Gastrocnemius medialis (tissue), 4 donors: Measurements from ENCODE around the gene PDE4B. TPM values are rescaled to one million over a fixed set of nuclear protein-coding genes. Genes with fewer than 3 reads are reported as not detected.
A peak's percentile ranks its signal among the peaks of the same experiment; 100 is the strongest.

Source experiments
- ATAC-seq, 2 donors: fragments of 150-250 bp; one replicate each; pipeline ENCODE4 v1.9.1; 2016
- DNase-seq, 2 donors: peaks; one replicate each; pipeline ENCODE4 v3.0.0-alpha.2; 2019
- H3K27ac ChIP-seq, 4 donors: fragments of 200-600 bp; sonication (generic); 1 replicate in 1 of 4; 2 replicates in 3 of 4; pipeline ENCODE4 v1.5.1; 2016 to 2018; ENCODE audit warnings: mild to moderate bottlenecking in 2 of 4, moderate library complexity in 1 of 4
- H3K27me3 ChIP-seq, 3 donors: fragments of 200-600 bp; sonication (generic) in 2 of 3; 1 replicate in 1 of 3; 2 replicates in 2 of 3; pipeline versions ENCODE4 v1.5.1 to v1.6.0; 2016 to 2019; ENCODE audit warnings: mild to moderate bottlenecking in 1 of 3, moderate library complexity in 1 of 3
- H3K36me3 ChIP-seq, 2 donors: fragments of 200-600 bp; sonication (generic) in 1 of 2; one replicate each; pipeline ENCODE4 v1.5.1; 2017 to 2018
- H3K4me1 ChIP-seq, 2 donors: fragments of 200-600 bp; sonication (generic) in 1 of 2; one replicate each; pipeline ENCODE4 v1.5.1; 2016 to 2017; ENCODE audit warnings: mild to moderate bottlenecking in 2 of 2
- H3K4me3 ChIP-seq, 4 donors: fragments of 200-600 bp; sonication (generic) in 3 of 4; 1 replicate in 1 of 4; 2 replicates in 3 of 4; pipeline ENCODE4 v1.5.1; 2016 to 2019; ENCODE audit warnings: mild to moderate bottlenecking in 2 of 4
- H3K9me3 ChIP-seq, 3 donors: fragments of 200-600 bp; sonication (generic) in 2 of 3; 1 replicate in 1 of 3; 2 replicates in 2 of 3; pipeline ENCODE4 v1.5.1; 2016 to 2019
- POLR2A ChIP-seq, 2 donors: fragments of 450-650 bp; IDR thresholded peaks; one replicate each; pipeline ENCODE4 v1.6.1; 2017; ENCODE audit warnings: antibody characterized with exemption in 2 of 2, mild to moderate bottlenecking in 2 of 2, moderate library complexity in 2 of 2
- in situ Hi-C, 4 donors: fragments of 200-750 bp; cut with MboI; loops; one replicate each; pipeline versions ENCODE4 v1.15.0 to v1.8.0; 2017; ENCODE audit warnings: low sequenced_read_pairs in 4 of 4
- intact Hi-C: fragments of 100-400 bp; cut with DNase I; formaldehyde crosslinking; loops from one replicate; pipeline ENCODE4 v1.15.1; 2023; ENCODE audit warnings: low total_unique reads
- total RNA-seq, 4 donors: library from RNA; depleted of rRNA; stranded (reverse); fragments of >200 nt; gene quantifications; one replicate each; pipeline versions ENCODE4 v1.1.0 to v1.2.3, GENCODE V29; 2016
- TF ChIP-seq, protein P1 (sequence below), 5 experiments: fragments of 450-650 bp in 3 of 5; fragments of 200-600 bp in 2 of 5; sonication (generic) in 2 of 5; IDR thresholded peaks in 4 of 5; conservative IDR thresholded peaks in 1 of 5; 1 replicate in 4 of 5; 2 replicates in 1 of 5; pipeline ENCODE4 v1.5.1; 2016 to 2019; ENCODE audit warnings: antibody characterized with exemption in 5 of 5, mild to moderate bottlenecking in 3 of 5, moderate library complexity in 3 of 5

The PDE4B gene
- total RNA-seq, 4 donors from 2014 or later, result 4.5 to 8.5 (median 7.9) TPM

DNA sequence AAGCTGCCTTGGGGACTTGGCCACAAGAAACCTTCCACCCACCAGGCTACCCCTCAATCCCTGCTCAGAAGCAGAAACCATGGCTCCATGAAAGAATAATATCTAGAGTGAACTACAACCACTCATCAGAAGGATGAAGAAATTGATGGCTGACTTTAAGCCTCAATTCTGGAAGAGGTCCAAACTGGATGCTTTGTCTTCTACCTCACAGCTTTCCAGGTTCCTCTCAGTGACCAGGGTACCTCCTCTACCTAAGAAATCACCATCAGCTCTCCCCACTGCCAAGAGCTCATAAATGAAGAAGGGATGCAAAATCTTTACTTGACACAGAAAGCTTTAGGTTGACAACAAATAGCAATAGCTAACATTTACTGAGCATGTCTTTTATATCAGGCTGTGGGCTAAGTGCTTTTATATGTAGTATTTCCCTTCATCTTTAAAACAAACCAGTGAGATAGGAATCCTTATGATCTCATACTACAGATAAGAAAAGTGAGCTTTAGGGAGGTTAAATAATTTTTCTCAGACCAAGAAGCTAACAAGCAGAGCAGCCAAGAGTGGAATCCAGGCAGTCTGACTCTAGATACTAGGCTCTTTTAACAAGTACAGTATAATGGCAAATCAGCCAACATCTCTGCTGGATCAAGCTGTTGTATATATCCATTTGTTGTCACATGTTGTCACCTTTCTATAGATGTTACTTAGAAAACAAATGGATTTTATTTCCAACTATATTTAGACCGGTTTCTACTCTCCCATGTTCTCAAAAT, 498.3 kb downstream of the PDE4B start:
- ATAC-seq, result no peak
- in situ Hi-C loops, result no loop called here
- TF ChIP-seq POLR2A (IDR thresholded peaks at IDR 0.05), result no peak
- TF ChIP-seq, protein P1, sequence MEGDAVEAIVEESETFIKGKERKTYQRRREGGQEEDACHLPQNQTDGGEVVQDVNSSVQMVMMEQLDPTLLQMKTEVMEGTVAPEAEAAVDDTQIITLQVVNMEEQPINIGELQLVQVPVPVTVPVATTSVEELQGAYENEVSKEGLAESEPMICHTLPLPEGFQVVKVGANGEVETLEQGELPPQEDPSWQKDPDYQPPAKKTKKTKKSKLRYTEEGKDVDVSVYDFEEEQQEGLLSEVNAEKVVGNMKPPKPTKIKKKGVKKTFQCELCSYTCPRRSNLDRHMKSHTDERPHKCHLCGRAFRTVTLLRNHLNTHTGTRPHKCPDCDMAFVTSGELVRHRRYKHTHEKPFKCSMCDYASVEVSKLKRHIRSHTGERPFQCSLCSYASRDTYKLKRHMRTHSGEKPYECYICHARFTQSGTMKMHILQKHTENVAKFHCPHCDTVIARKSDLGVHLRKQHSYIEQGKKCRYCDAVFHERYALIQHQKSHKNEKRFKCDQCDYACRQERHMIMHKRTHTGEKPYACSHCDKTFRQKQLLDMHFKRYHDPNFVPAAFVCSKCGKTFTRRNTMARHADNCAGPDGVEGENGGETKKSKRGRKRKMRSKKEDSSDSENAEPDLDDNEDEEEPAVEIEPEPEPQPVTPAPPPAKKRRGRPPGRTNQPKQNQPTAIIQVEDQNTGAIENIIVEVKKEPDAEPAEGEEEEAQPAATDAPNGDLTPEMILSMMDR (IDR thresholded peaks at IDR 0.05 in 4 of 5, conservative IDR thresholded peaks at IDR 0.05 in 1 of 5), result no peak

DNA sequence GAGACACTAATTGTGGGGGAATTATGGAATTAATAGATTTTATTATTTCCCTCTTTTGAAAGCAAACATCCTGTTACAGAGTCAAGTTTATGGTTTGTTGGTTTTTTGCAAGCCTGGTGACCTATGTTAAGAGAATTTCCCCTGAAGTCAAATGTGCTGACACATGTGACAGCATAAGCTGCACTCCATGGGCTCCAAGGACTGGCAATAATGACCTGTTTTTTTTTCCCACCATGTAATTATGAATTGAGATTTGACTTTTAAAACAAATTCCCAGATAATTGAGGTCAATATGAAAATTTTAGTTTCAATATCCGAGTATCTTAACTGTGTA, 498.8 kb downstream of the PDE4B start:
- peaks cover 4 to 6% of the 10 kb centered on the region in 2 donors for H3K4me1 ChIP-seq
- intact Hi-C loops, result no loop called here
- no peak for ATAC-seq
- H3K27me3 ChIP-seq, result no peaks in the 10 kb centered on the region
- H3K9me3 ChIP-seq, result no peaks in the 10 kb centered on the region
- no peaks in the 10 kb centered on the region for H3K36me3 ChIP-seq
- no peak for DNase-seq
- no peak for TF ChIP-seq POLR2A (IDR thresholded peaks at IDR 0.05)
- TF ChIP-seq, protein P1 (IDR thresholded peaks at IDR 0.05 in 4 of 5, conservative IDR thresholded peaks at IDR 0.05 in 1 of 5), result no peak
- no peak overlapping the region for H3K27ac ChIP-seq
- in situ Hi-C loops, result no loop called here
- no peak overlapping the region for H3K4me3 ChIP-seq

More for the DNA sequence above, 498.3 kb downstream of the PDE4B start:
- Histone ChIP-seq H3K27me3 (no peaks in the 10 kb centered on the region), H3K4me3 (no peak overlapping the region), H3K36me3 (no peaks in the 10 kb centered on the region), H3K4me1 (peaks cover 4 to 6% of the 10 kb centered on the region in 2 donors), H3K27ac (no peak overlapping the region), H3K9me3 (no peaks in the 10 kb centered on the region)
- no peak for DNase-seq
- intact Hi-C loops, result no loop called here

DNA sequence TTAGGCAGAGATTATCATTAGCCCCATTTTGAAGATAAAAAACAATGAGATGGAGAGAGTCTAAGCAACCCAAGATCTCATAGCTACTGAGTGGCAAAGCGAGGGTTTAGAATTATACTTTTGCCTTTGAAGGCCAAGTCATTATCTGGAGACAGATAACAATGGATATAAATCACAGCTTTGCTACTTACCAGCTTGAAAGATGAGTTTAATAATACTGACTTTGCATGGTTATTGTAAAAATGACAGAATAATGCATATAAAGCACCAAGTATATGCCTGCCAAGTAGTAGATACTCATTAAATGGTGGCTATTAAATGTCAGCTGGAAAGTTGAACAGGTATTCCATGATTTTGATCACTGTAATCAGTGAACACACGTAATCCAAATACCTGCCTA, 499.6 kb downstream of the PDE4B start:
- intact Hi-C loops, result no loop called here
- no peaks in the 10 kb centered on the region for H3K9me3 ChIP-seq
- ATAC-seq (no peak), DNase-seq (no peak)
- no peaks in the 10 kb centered on the region for H3K36me3 ChIP-seq
- no peaks in the 10 kb centered on the region for H3K27me3 ChIP-seq
- H3K4me1 ChIP-seq, result peaks cover 4 to 6% of the 10 kb centered on the region in 2 donors
- H3K27ac ChIP-seq, result no peak overlapping the region
- no peak overlapping the region for H3K4me3 ChIP-seq
- in situ Hi-C loops, result no loop called here
- no peak for TF ChIP-seq POLR2A (IDR thresholded peaks at IDR 0.05)
- TF ChIP-seq, protein P1 (IDR thresholded peaks at IDR 0.05 in 4 of 5, conservative IDR thresholded peaks at IDR 0.05 in 1 of 5), result no peak

DNA sequence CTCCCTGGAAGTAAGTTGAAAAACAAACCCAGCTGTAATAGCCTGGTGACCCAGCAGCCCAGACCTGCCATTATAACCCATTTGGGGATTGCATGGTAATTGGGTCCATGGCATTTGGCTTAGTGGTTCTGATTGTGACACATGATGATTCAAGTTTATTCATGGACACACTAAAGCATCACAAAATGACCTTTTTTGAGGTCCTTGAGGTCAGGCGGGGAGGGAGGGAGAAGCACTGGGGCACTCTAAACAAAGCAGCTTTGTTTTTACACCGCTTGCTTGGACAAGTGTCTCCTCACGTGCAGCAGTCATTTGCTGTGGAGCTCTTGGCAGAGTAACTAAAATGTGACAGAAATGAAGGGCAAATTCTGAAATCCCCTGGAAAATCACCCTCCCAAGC, 500.2 kb downstream of the PDE4B start:
- peaks cover 4 to 6% of the 10 kb centered on the region in 2 donors for H3K4me1 ChIP-seq
- H3K27ac ChIP-seq, result no peak overlapping the region
- in situ Hi-C loops (no loop called here), intact Hi-C loops (no loop called here)
- H3K4me3 ChIP-seq, result no peak overlapping the region
- no peaks in the 10 kb centered on the region for H3K9me3 ChIP-seq
- DNase-seq (peak in 1 of 2 donors; percentile 34), ATAC-seq (peak; percentile 35 to 50)
- H3K27me3 ChIP-seq, result no peaks in the 10 kb centered on the region
- TF ChIP-seq, protein P1 (IDR thresholded peaks at IDR 0.05 in 4 of 5, conservative IDR thresholded peaks at IDR 0.05 in 1 of 5), result no peak
- TF ChIP-seq POLR2A (IDR thresholded peaks at IDR 0.05), result no peak
- H3K36me3 ChIP-seq, result no peaks in the 10 kb centered on the region
